Fibroblast of lung (primary cell): ENCODE data around the gene ANKS1B. TPM values are rescaled to one million over a fixed set of nuclear protein-coding genes. Genes with fewer than 3 reads are reported as not detected.

Experiments
- DNase-seq, 2 donors: peaks; one replicate each; pipeline versions ENCODE4 v3.0.0 to v3.0.0-alpha.2; 2010; ENCODE audit warnings: low read depth in 2 of 2
- H2AFZ ChIP-seq: 2 replicates; pipeline ENCODE4 v1.5.1; 2012; ENCODE audit warnings: low read length, control low read depth, inconsistent platforms
- H3K27ac ChIP-seq: 2 replicates; pipeline ENCODE4 v1.5.1; 2011; ENCODE audit warnings: low read length, control low read depth; ENCODE audit not compliant: insufficient read depth
- H3K27me3 ChIP-seq: 2 replicates; pipeline ENCODE4 v1.5.1; 2011; ENCODE audit warnings: mild to moderate bottlenecking, low read length; ENCODE audit not compliant: control insufficient read depth, insufficient read depth
- H3K36me3 ChIP-seq: 2 replicates; pipeline ENCODE4 v1.5.1; 2011; ENCODE audit warnings: low read length; ENCODE audit not compliant: control insufficient read depth, insufficient read depth
- H3K4me1 ChIP-seq: 2 replicates; pipeline ENCODE4 v1.5.1; 2011; ENCODE audit warnings: low read length; ENCODE audit not compliant: control insufficient read depth, insufficient read depth; ENCODE audit errors: extremely low read depth
- H3K4me2 ChIP-seq: 2 replicates; pipeline ENCODE4 v1.5.1; 2011; ENCODE audit warnings: low read length, control low read depth; ENCODE audit not compliant: insufficient read depth; ENCODE audit errors: extremely low read depth
- H3K4me3 ChIP-seq, 4 experiments: fragments of 200-600 bp in 1 of 4; sonication (generic) in 1 of 4; replicated peaks in 1 of 4; 2 replicates each; pipeline ENCODE4 v1.5.1; 2011 to 2016; ENCODE audit warnings: low read length in 4 of 4, low read depth in 3 of 4, mild to moderate bottlenecking in 3 of 4, control low read depth in 2 of 4, inconsistent platforms in 1 of 4, mixed read lengths in 1 of 4; ENCODE audit not compliant: insufficient read depth in 1 of 4; ENCODE audit errors: control extremely low read depth in 1 of 4
- H3K79me2 ChIP-seq: 2 replicates; pipeline ENCODE4 v1.5.1; 2012; ENCODE audit warnings: mild to moderate bottlenecking, low read length, inconsistent platforms; ENCODE audit not compliant: control insufficient read depth, insufficient read depth
- H3K9ac ChIP-seq: 2 replicates; pipeline ENCODE4 v1.5.1; 2011; ENCODE audit warnings: mild to moderate bottlenecking, low read length, control low read depth; ENCODE audit not compliant: insufficient read depth
- H3K9me3 ChIP-seq: 2 replicates; pipeline ENCODE4 v1.5.1; 2012; ENCODE audit warnings: low read depth, low read length; ENCODE audit not compliant: control insufficient read depth, insufficient read depth
- H4K20me1 ChIP-seq: 2 replicates; pipeline ENCODE4 v1.5.1; 2011; ENCODE audit warnings: low read length; ENCODE audit not compliant: control insufficient read depth, insufficient read depth; ENCODE audit errors: extremely low read depth
- CTCF ChIP-seq, 2 donors: IDR thresholded peaks in 1 of 2; conservative IDR thresholded peaks in 1 of 2; 1 replicate in 1 of 2; 2 replicates in 1 of 2; pipeline ENCODE4 v1.5.1; 2011 to 2012; ENCODE audit warnings: low read length in 2 of 2, control low read depth in 1 of 2, inconsistent platforms in 1 of 2, low read depth in 1 of 2, mild to moderate bottlenecking in 1 of 2
- EZH2 ChIP-seq: IDR thresholded peaks from 2 replicates; pipeline ENCODE4 v1.5.1; 2012; ENCODE audit warnings: low read length, control low read depth, mild to moderate bottlenecking; ENCODE audit errors: missing control alignments
- polyA plus RNA-seq, 2 donors: library from polyadenylated mRNA; depleted of rRNA in 1 of 2; stranded (reverse) in 1 of 2; unstranded in 1 of 2; fragments of >200 nt; gene quantifications; 2 replicates each; pipeline ENCODE4 v1.2.1, GENCODE V29; 2011 to 2012; ENCODE audit warnings: missing spikeins in 1 of 2
- total RNA-seq: library from RNA; depleted of rRNA; stranded (reverse); fragments of >200 nt; gene quantifications from 2 replicates; pipeline ENCODE4 v1.2.1, GENCODE V29; 2014

Gene ANKS1B
- total and polyA plus RNA-seq, 2 donors (not counting 1 experiment from before 2014, with no cell fraction given) = 0.11 to 0.83 TPM

- Histone ChIP-seq H2AFZ (no peak overlapping the region), H3K9me3 (no peaks in the 10 kb centered on the region), H3K27me3 (no peaks in the 10 kb centered on the region), H4K20me1 (no peaks in the 10 kb centered on the region), H3K9ac (no peak overlapping the region), H3K4me1 (no peaks in the 10 kb centered on the region), H3K4me2 (no peak overlapping the region), H3K36me3 (no peaks in the 10 kb centered on the region), H3K4me3 (no peak overlapping the region), H3K27ac (no peak overlapping the region), H3K79me2 (no peaks in the 10 kb centered on the region)
- TF ChIP-seq CTCF (conservative IDR thresholded peaks at IDR 0.05 in 1 of 2, IDR thresholded peaks at IDR 0.05 in 1 of 2; ENCODE audit: low read depth in 1 of 2, low read length in 2 of 2) (no peak), EZH2 (no peak)
- DNase-seq = peak in 1 of 2 donors; percentile 51
Observed at GRCh38 chr12:99975321-99975720, 9.4 kb downstream of the ANKS1B start.

- Histone ChIP-seq H3K36me3 (no peaks in the 10 kb centered on the region), H3K27ac (no peak overlapping the region), H3K4me2 (no peak overlapping the region), H3K9ac (no peak overlapping the region), H3K4me3 (no peak overlapping the region), H3K27me3 (no peaks in the 10 kb centered on the region), H3K4me1 (no peaks in the 10 kb centered on the region), H2AFZ (no peak overlapping the region), H4K20me1 (no peaks in the 10 kb centered on the region), H3K79me2 (no peaks in the 10 kb centered on the region), H3K9me3 (no peaks in the 10 kb centered on the region)
- DNase-seq = no peak
- TF ChIP-seq EZH2 (no peak), CTCF (conservative IDR thresholded peaks at IDR 0.05 in 1 of 2, IDR thresholded peaks at IDR 0.05 in 1 of 2; ENCODE audit: low read depth in 1 of 2, low read length in 2 of 2) (no peak)
Observed at GRCh38 chr12:99974146-99974545, 10.6 kb downstream of the ANKS1B start.

GRCh38 chr12:99966429-99966828 lies 18.3 kb downstream of the ANKS1B start:
- no peaks in the 10 kb centered on the region for H3K4me1 ChIP-seq
- no peak overlapping the region for H3K9ac ChIP-seq
- H3K27ac ChIP-seq = no peak overlapping the region
- no peak overlapping the region for H2AFZ ChIP-seq
- DNase-seq = no peak
- no peaks in the 10 kb centered on the region for H3K79me2 ChIP-seq
- H3K36me3 ChIP-seq = no peaks in the 10 kb centered on the region
- no peak overlapping the region for H3K4me3 ChIP-seq
- TF ChIP-seq EZH2 (no peak), CTCF (conservative IDR thresholded peaks at IDR 0.05 in 1 of 2, IDR thresholded peaks at IDR 0.05 in 1 of 2; ENCODE audit: low read depth in 1 of 2, low read length in 2 of 2) (no peak)
- H3K4me2 ChIP-seq = no peak overlapping the region
- H3K27me3 ChIP-seq = no peaks in the 10 kb centered on the region
- no peaks in the 10 kb centered on the region for H3K9me3 ChIP-seq
- H4K20me1 ChIP-seq = no peaks in the 10 kb centered on the region
